Activated CD8-positive, alpha-beta memory T cell treated with anti-CD3 and anti-CD28 coated beads, Interleukin-2, amount 50 U/mL, for 4 hours (primary cell): Measurements from ENCODE around the gene SHH.
A peak's percentile ranks its signal among the peaks of the same experiment; 100 is the strongest.

Experiments
- DNase-seq: peaks from one replicate; pipeline ENCODE4 v3.0.0-alpha.2; 2020

Gene SHH

DNA sequence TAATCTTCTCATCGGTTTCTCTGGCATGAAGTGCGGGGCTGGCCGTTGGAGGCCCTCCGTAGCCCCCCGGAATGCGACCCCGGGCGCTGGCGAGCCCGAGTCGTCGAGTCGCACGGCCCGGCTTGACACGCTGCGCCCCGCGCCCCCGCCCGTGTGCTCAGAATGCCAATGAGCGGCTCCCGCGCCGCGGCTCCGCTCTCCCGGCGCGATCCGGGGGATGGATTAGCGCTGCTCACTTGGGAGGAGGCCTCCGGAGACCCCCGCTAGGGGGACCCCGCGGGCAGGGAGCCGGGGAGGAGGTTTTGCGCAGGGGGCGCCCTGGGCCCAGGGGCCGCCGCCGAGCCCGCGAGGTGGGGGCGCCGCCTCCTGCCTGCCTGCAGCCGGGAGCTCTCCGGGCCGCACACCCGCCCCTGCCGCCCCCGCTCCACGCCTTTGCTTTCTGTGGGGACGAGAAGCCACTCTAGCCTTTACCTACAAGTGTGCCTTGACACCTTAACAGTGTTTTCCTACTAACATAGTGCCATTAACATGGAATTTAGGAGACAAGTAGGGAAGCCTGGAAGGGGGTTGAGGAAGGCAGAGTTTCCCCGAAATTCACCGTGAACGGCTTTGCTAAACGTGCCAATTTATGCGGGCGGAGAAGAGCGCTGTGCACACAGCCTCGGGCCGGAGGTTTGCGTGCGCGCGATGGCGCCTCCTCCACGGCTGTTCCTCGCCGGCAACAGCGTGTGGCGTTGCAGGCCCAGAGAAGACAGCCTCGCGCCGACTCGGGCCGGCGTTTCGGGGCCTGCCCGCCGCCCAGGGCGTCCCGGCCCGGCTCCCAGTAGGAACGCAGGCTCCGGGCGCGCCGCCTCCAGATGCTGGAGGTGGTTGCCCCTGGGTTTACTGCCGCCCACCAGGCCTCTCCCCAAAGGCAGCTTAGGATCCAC lies 7.1 kb downstream of the SHH start:
- peak; percentile 56 for DNase-seq

DNA sequence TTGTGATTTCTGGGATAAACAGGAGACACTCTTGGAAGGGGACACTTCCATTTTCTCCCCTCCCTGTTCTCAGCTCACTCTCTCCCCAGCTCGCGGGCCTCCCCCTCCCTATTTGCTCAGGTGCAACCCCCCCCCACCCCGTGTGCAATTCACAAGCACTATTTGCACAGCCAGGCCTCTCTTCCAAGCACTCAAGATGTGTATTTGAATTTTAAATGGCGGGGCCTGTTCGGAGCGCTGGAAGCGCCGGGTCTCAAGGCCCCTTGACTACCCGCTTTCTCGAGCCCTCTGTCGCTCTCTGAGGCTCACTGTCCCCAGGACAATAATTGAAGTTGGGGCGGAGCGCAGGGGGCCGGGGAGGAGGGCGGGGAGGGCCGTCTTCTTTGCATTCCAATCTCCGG lies 7.8 kb downstream of the SHH start:
- DNase-seq, result no peak

DNA sequence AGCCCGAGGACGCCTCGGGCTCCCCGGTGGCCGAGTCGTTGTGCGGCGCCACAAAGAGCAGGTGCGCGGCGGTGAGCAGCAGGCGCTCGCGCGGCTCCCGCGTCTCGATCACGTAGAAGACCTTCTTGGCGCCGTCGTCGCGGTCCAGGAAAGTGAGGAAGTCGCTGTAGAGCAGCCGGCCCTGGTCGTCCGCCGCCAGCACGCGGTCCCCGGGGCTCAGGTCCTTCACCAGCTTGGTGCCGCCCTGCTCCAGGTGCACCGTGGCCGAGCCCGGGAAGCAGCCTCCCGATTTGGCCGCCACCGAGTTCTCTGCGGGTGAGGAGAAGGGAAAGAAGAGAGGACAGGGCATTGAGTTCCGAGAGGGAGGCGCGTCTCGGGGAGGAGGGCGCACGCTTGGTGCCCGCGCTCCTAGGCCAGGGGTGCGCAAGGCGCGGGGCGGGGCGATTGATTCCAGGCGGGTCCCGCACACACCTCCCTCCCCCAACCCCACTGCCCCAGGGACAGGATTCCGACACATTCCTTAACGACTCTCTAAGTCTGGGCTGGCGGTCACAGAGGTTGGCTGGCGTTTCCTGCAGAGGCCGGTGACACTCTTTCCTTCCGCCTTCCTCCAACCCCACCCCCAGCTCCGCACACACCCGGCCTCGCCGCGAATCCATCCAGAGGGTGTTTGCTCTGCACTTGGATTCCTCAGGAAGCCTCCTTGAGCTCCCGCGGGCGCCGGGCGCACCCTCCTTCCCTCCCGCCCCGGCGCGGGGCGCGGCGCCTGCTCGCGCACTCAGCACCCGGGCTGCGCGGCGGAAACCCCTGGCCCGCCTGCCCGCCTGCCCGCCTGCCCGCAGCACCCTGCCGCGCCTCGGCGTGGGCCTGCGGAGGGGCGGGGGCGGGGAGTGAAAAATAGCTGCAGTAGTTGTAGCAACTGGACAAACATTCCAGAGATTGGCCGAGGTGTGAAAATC lies 8.6 kb downstream of the SHH start:
- no peak for DNase-seq

DNA sequence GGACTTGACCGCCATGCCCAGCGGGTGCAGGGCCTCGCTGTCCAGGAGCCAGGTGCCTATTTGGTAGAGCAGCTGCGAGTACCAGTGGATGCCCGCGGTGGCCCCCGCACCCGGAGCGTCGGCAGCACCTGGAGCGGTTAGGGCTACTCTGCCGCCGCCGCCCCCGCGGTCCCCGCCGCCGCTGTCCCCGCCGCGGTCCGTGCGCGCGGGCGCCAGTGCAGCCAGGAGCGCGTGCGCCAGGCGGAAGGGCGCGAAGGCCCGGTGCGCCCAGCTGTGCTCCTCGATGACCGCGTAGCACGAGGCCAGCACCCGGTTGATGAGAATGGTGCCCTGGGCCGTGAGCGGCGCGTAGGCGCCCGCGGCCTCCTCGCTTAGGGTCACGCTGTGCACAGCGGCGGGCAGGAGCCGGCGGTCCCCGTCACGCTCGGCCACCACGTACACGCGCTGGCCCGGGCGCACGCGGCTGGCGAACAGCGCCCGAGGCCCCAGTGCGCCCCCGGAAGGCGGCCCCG lies 9.3 kb downstream of the SHH start:
- DNase-seq, result no peak

GRCh38 chr7:155802291-155802690 lies 10.0 kb downstream of the SHH start:
- DNase-seq, result no peak

- DNase-seq, result no peak
Observed at GRCh38 chr7:155800741-155801267, 11.5 kb downstream of the SHH start.

- DNase-seq, result no peak
Observed at GRCh38 chr7:155800301-155800700, 12.0 kb downstream of the SHH start.

GRCh38 chr7:155799514-155799913 lies 12.7 kb downstream of the SHH start:
- no peak for DNase-seq

- no peak for DNase-seq
Observed at GRCh38 chr7:155798673-155799439, 13.4 kb downstream of the SHH start.

GRCh38 chr7:155797262-155798250 lies 14.7 kb downstream of the SHH start:
- no peak for DNase-seq

DNA sequence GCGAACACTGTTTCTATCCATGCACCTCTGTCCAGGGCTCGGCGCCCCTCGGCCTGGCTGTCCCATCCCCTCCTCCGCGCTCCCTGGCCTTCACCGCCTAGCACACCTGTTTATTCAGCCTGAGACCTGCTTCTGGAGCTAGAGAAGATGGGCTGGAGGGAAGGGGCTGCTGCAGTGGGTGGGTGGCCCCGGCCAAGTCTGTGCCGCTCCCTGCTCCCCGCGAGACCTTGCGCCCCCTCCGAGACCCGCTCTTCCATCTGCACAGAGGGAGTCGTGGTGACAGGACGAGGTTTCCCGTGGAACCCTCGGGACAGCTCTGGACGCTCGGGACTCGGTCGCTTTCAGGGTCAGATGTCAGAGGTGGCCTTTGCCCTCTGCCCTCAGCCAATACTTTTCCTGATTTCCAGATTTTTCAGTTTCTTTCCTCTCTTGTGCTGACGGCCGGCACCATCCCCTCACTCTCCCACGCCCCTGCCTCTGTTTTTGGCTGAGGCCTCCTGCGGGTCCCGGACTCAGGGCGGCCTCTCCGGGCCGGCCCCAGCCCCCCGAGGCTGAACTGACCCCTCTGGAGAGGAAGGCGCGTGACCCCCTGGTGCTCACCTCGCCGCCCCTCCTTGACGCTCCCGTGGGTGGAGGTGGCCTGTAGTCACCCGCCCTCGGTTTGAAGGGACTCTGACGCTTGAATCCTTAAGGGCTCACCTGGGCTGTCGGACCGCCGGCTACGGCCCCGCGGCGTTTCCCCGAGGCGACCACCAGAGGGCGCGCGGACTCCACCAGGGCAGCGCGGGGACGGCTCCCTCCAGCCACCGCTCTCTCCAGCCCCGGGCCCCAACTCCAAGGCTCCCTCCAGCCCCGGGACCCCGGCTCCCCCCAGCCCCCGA lies 15.6 kb downstream of the SHH start:
- DNase-seq, result peak; percentile 74

- DNase-seq, result peak; percentile 13
Observed at GRCh38 chr7:155795951-155796350, 16.3 kb downstream of the SHH start.

DNA sequence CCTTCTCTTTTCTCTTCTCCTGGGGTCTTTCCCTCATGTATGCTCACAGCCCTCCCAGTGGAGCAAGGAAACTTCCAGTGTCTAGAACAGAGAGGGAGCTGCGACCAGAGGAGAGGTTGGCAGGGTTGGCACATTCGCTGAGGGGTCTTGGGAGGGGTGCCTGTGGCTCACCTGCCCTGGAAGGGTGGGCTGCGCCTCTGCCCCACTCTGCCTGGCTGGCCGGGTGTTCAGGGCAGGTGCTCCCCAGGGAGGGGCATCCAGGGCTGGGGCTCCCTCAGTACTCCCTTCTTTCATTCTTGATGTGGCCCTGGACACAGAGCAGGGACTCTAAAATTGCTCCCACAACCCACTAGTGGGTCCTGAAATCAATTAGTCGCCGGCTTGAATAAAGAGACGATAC lies 16.9 kb downstream of the SHH start:
- DNase-seq, result peak; percentile 9

- DNase-seq, result no peak
Observed at GRCh38 chr7:155794196-155794595, 18.1 kb downstream of the SHH start.

- DNase-seq, result peak; percentile 12
Observed at GRCh38 chr7:155793720-155794119, 18.5 kb downstream of the SHH start.

GRCh38 chr7:155792999-155793560 lies 19.2 kb downstream of the SHH start:
- no peak for DNase-seq

GRCh38 chr7:155792315-155792960 lies 19.8 kb downstream of the SHH start:
- no peak for DNase-seq

- no peak for DNase-seq
Observed at GRCh38 chr7:155791836-155792235, 20.4 kb downstream of the SHH start.

DNA sequence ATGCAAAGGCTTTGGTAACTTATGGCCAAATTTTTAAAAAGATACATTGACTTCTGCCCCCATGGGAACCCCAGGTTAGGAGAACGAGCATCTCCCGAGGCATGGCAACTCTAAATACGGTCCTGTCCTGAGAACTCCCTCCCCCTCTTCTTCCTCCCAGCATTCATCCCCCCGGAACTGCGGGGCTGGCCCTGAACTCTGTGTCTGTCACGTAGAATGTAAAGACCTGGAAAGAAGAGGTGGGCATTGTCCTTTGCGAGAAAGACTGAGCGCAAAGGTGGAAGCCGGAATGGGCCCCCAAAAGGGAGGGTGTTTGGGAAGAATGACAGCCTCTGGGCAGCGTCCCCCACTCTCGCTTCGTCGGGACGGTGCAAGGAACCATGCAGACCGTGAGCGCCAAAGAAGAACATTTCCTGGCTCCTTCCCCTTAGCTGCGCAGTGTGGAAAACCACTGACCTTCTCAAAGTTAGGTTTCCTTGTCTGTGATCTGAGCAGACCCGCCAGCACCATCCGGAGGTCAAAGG lies 21.0 kb downstream of the SHH start:
- no peak for DNase-seq
